ENCODE results near the gene ZNF805. TPM values are rescaled to one million over a fixed set of nuclear protein-coding genes. Genes with fewer than 3 reads are reported as not detected.

Gene ZNF805
- total RNA-seq, 1 experiment from 2014 or later, result 15.4 TPM

GRCh38 chr19:57262044-57262443 lies 21.6 kb downstream of the ZNF805 start:
- no peak overlapping the region for H3K9ac ChIP-seq (ENCODE audit: extremely low read depth, insufficient read length, low read length)
- peaks cover 8% of the 10 kb centered on the region; the same call in 1 of the 2 replicates for H3K4me1 ChIP-seq (ENCODE audit: insufficient read depth, low read length)
- Mint-ChIP-seq H3K36me3 (ENCODE audit: insufficient read depth in 1 of 3, low read depth in 3 of 3) (peaks cover 0 to 4% (median 0%) of the 10 kb centered on the region in 3 experiments; a peak in 2 of 7 replicates), H3K27ac (no peak overlapping the region), H3K4me1 (peaks cover 13 to 14% of the 10 kb centered on the region in 2 experiments), H3K9me3 (no peaks in the 10 kb centered on the region), H3K27me3 (ENCODE audit: low read depth) (no peaks in the 10 kb centered on the region), H3K4me3 (no peak overlapping the region)
- no CpG with 5 or more reads among the region's 3 CpGs for WGBS (ENCODE audit: extremely low coverage, insufficient read length, low lambda C conversion rate)
- TF ChIP-seq, protein P1, sequence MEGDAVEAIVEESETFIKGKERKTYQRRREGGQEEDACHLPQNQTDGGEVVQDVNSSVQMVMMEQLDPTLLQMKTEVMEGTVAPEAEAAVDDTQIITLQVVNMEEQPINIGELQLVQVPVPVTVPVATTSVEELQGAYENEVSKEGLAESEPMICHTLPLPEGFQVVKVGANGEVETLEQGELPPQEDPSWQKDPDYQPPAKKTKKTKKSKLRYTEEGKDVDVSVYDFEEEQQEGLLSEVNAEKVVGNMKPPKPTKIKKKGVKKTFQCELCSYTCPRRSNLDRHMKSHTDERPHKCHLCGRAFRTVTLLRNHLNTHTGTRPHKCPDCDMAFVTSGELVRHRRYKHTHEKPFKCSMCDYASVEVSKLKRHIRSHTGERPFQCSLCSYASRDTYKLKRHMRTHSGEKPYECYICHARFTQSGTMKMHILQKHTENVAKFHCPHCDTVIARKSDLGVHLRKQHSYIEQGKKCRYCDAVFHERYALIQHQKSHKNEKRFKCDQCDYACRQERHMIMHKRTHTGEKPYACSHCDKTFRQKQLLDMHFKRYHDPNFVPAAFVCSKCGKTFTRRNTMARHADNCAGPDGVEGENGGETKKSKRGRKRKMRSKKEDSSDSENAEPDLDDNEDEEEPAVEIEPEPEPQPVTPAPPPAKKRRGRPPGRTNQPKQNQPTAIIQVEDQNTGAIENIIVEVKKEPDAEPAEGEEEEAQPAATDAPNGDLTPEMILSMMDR (conservative IDR thresholded peaks at IDR 0.05), result no peak
- no peak overlapping the region for H4K5ac ChIP-seq (ENCODE audit: insufficient read length, low read depth, low read length)
- H3K14ac ChIP-seq (ENCODE audit: insufficient read depth, low read length), result no peak overlapping the region
- no peak overlapping the region for H3T11ph ChIP-seq (ENCODE audit: low read length)
- no peak overlapping the region for H4K8ac ChIP-seq (replicated peaks; ENCODE audit: insufficient read length, low read depth, low read length)
- H3K4ac ChIP-seq (ENCODE audit: low read depth, low read length), result no peak overlapping the region
- H3K79me2 ChIP-seq (ENCODE audit: insufficient read depth, low read length), result no peaks in the 10 kb centered on the region; the same call in 1 of the 2 replicates
- H3K27ac ChIP-seq (ENCODE audit: insufficient read length, low read depth, low read length), result no peak overlapping the region
- no peak overlapping the region for H2BK120ac ChIP-seq (ENCODE audit: low read depth, low read length, poor library complexity, severe bottlenecking)
- no peak overlapping the region for H3K56ac ChIP-seq (ENCODE audit: insufficient read length, low read depth, low read length)
- no peak overlapping the region for H3K4me2 ChIP-seq (ENCODE audit: insufficient read depth, insufficient read length, low read length)
- H2BK12ac ChIP-seq (ENCODE audit: insufficient read length, low read depth, low read length), result no peak overlapping the region
- no peaks in the 10 kb centered on the region for H3K27me3 ChIP-seq (ENCODE audit: insufficient read depth, low read length)
- no peak overlapping the region for H2BK15ac ChIP-seq (ENCODE audit: low read depth, low read length)
- no peak overlapping the region for H2BK20ac ChIP-seq (ENCODE audit: low read depth, low read length, poor library complexity, severe bottlenecking)
- H4K20me1 ChIP-seq (ENCODE audit: control insufficient read depth, insufficient read depth, insufficient read length), result no peaks in the 10 kb centered on the region
- H3K18ac ChIP-seq (ENCODE audit: insufficient read length, low read depth, low read length), result no peak overlapping the region
- no peak overlapping the region for H4K91ac ChIP-seq (ENCODE audit: insufficient read length, low read depth, low read length)
- no peak for DNase-seq
- H3K79me1 ChIP-seq (ENCODE audit: insufficient read depth, low read depth, low read length, poor library complexity, severe bottlenecking), result no peaks in the 10 kb centered on the region
- H2BK5ac ChIP-seq (ENCODE audit: insufficient read length, low read length), result no peak overlapping the region
- H3K23ac ChIP-seq (ENCODE audit: insufficient read length, low read depth, low read length), result no peak overlapping the region
- H3K23me2 ChIP-seq (ENCODE audit: insufficient read length, low read depth, low read length, poor library complexity, severe bottlenecking), result no peaks in the 10 kb centered on the region
- no peak overlapping the region for H2AK5ac ChIP-seq (ENCODE audit: insufficient read length, low read length)
- H2AFZ ChIP-seq (ENCODE audit: low read length), result no peak overlapping the region
- H3K9me3 ChIP-seq (ENCODE audit: control insufficient read depth, low read depth, low read length), result no peaks in the 10 kb centered on the region

Data from H9 (cell line).